H1 (cell line): ENCODE measurements around the gene RNASEL. TPM values are rescaled to one million over a fixed set of nuclear protein-coding genes. Genes with fewer than 3 reads are reported as not detected.

Experiments used
- ATF3 ChIP-seq: IDR thresholded peaks from 2 replicates; pipeline ENCODE4 v1.6.1; 2011; ENCODE audit warnings: low read depth, mild to moderate bottlenecking, low read length; ENCODE audit not compliant: insufficient read depth
- CEBPB ChIP-seq: IDR thresholded peaks from 2 replicates; pipeline ENCODE4 v1.6.1; 2012; ENCODE audit warnings: low read depth, low read length
- EZH2 ChIP-seq: fragments of 200-600 bp; sonication (generic); IDR thresholded peaks from 2 replicates; pipeline ENCODE4 v1.7.1; 2012; ENCODE audit warnings: low read depth, mild to moderate bottlenecking, moderate library complexity, low read length, inconsistent platforms; ENCODE audit not compliant: severe bottlenecking
- MAFK ChIP-seq: IDR thresholded peaks from 2 replicates; pipeline ENCODE4 v1.6.1; 2012; ENCODE audit warnings: low read depth, mild to moderate bottlenecking, improper control_type of control experiment, low read length
- NRF1 ChIP-seq: IDR thresholded peaks from 2 replicates; pipeline ENCODE4 v1.6.1; 2011; ENCODE audit warnings: mild to moderate bottlenecking, low read depth, low read length, improper control_type of control experiment
- RAD21 ChIP-seq, 2 experiments: IDR thresholded peaks in 1 of 2; conservative IDR thresholded peaks in 1 of 2; 2 replicates each; pipeline ENCODE4 v1.6.1; 2011; ENCODE audit warnings: low read depth in 2 of 2, low read length in 2 of 2, improper control_type of control experiment in 1 of 2, inconsistent platforms in 1 of 2, mild to moderate bottlenecking in 1 of 2, moderate library complexity in 1 of 2
- SRF ChIP-seq: IDR thresholded peaks from 2 replicates; pipeline ENCODE4 v1.6.1; 2011; ENCODE audit warnings: mild to moderate bottlenecking, low read depth, low read length, moderate library complexity
- polyA plus RNA-seq, 7 experiments: library from polyadenylated mRNA; depleted of rRNA in 3 of 7; stranded (reverse) in 5 of 7; unstranded in 2 of 7; fragments of >200 nt in 5 of 7; fragments of 200-250 nt in 2 of 7; gene quantifications; 1 replicate in 5 of 7; 2 replicates in 1 of 7; 4 replicates in 1 of 7; pipeline versions ENCODE4 v1.2.1 to v1.2.3, GENCODE V29; 2011 to 2013; ENCODE audit warnings: missing spikeins in 2 of 7, mixed read lengths in 2 of 7
- total RNA-seq: library from RNA; stranded (reverse); fragmentation: NEBNext Ultra II Directional; extraction: Animal tissue kit (Norgen Biotek cat#: 25700); gene quantifications from 2 replicates; pipeline ENCODE4 v1.2.1, GENCODE V29; 2021

RNASEL gene
- total and polyA plus RNA-seq, 2 of the 8 experiments (the other 6 are each of a cell fraction or from before 2014, with no cell fraction given) = 0.39 to 0.78 TPM

GRCh38 chr1:182617014-182617429 is 28.0 kb upstream of the RNASEL start (continued):
- TF ChIP-seq RAD21 (IDR thresholded peaks at IDR 0.05 in 1 of 2, conservative IDR thresholded peaks at IDR 0.05 in 1 of 2; ENCODE audit: low read depth in 2 of 2, low read length in 2 of 2) (no peak), ATF3 (no peak), SRF (no peak), EZH2 (no peak), NRF1 (no peak), CEBPB (no peak), MAFK (no peak)
